H9 (cell line): Measurements from ENCODE around the gene PRH2. TPM values are rescaled to one million over a fixed set of nuclear protein-coding genes. Genes with fewer than 3 reads are reported as not detected.

Experiments
- DNase-seq: peaks from one replicate; pipeline ENCODE4 v3.0.0-alpha.2; 2017
- H2AFZ ChIP-seq: one replicate; pipeline ENCODE4 v1.6.1; 2013; ENCODE audit warnings: mild to moderate bottlenecking, low read length, control low read depth, moderate library complexity
- H2AK5ac ChIP-seq: 2 replicates; pipeline ENCODE4 v1.6.1; 2013; ENCODE audit warnings: low read length, control low read depth, mixed read lengths; ENCODE audit not compliant: insufficient read length
- H2BK120ac ChIP-seq: one replicate; pipeline ENCODE4 v1.6.1; 2013; ENCODE audit warnings: low read depth, mild to moderate bottlenecking, low read length, control low read depth, inconsistent platforms; ENCODE audit not compliant: poor library complexity, severe bottlenecking
- H2BK12ac ChIP-seq: 2 replicates; pipeline ENCODE4 v1.6.1; 2013; ENCODE audit warnings: low read length, control low read depth, mixed read lengths, low read depth; ENCODE audit not compliant: insufficient read length
- H2BK15ac ChIP-seq: 2 replicates; pipeline ENCODE4 v1.6.1; 2013; ENCODE audit warnings: low read depth, low read length, control low read depth
- H2BK20ac ChIP-seq: one replicate; pipeline ENCODE4 v1.6.1; 2013; ENCODE audit warnings: low read depth, mild to moderate bottlenecking, low read length, control low read depth, inconsistent platforms; ENCODE audit not compliant: poor library complexity, severe bottlenecking
- H2BK5ac ChIP-seq: 2 replicates; pipeline ENCODE4 v1.6.1; 2013; ENCODE audit warnings: low read length, control low read depth, mixed read lengths; ENCODE audit not compliant: insufficient read length
- H3K14ac ChIP-seq: 2 replicates; pipeline ENCODE4 v1.6.1; 2013; ENCODE audit warnings: low read length, control low read depth; ENCODE audit not compliant: insufficient read depth
- H3K18ac ChIP-seq: 2 replicates; pipeline ENCODE4 v1.6.1; 2013; ENCODE audit warnings: low read depth, mild to moderate bottlenecking, mixed read lengths, low read length, control low read depth; ENCODE audit not compliant: insufficient read length
- H3K23ac ChIP-seq: 2 replicates; pipeline ENCODE4 v1.6.1; 2013; ENCODE audit warnings: low read length, control low read depth, mixed read lengths, low read depth; ENCODE audit not compliant: insufficient read length
- H3K23me2 ChIP-seq: 2 replicates; pipeline ENCODE4 v1.6.1; 2013; ENCODE audit warnings: low read depth, mild to moderate bottlenecking, mixed read lengths, low read length, control low read depth; ENCODE audit not compliant: insufficient read length, poor library complexity, severe bottlenecking
- H3K27ac ChIP-seq: 2 replicates; pipeline ENCODE4 v1.5.1; 2013; ENCODE audit warnings: low read length, control low read depth, mixed read lengths, low read depth; ENCODE audit not compliant: insufficient read length
- H3K27me3 ChIP-seq: 2 replicates; pipeline ENCODE4 v1.6.1; 2013; ENCODE audit warnings: low read length, control low read depth, inconsistent platforms; ENCODE audit not compliant: insufficient read depth
- H3K4ac ChIP-seq: 2 replicates; pipeline ENCODE4 v1.6.1; 2013; ENCODE audit warnings: low read depth, mild to moderate bottlenecking, control low read depth, inconsistent platforms, low read length, moderate library complexity
- H3K4me1 ChIP-seq: 2 replicates; pipeline ENCODE4 v1.6.1; 2013; ENCODE audit warnings: low read length, control low read depth, inconsistent platforms; ENCODE audit not compliant: insufficient read depth
- H3K4me2 ChIP-seq: 2 replicates; pipeline ENCODE4 v1.6.1; 2013; ENCODE audit warnings: low read length, control low read depth, mixed read lengths; ENCODE audit not compliant: insufficient read length, insufficient read depth
- H3K56ac ChIP-seq: 2 replicates; pipeline ENCODE4 v1.6.1; 2013; ENCODE audit warnings: low read depth, mild to moderate bottlenecking, mixed read lengths, low read length, control low read depth; ENCODE audit not compliant: insufficient read length
- H3K79me1 ChIP-seq: 2 replicates; pipeline ENCODE4 v1.6.1; 2013; ENCODE audit warnings: low read depth, mild to moderate bottlenecking, moderate library complexity, low read length, control low read depth, inconsistent platforms; ENCODE audit not compliant: insufficient read depth, poor library complexity, severe bottlenecking
- H3K79me2 ChIP-seq: 2 replicates; pipeline ENCODE4 v1.6.1; 2013; ENCODE audit warnings: low read length, control low read depth, inconsistent platforms; ENCODE audit not compliant: insufficient read depth
- H3K9ac ChIP-seq: 2 replicates; pipeline ENCODE4 v1.6.1; 2013; ENCODE audit warnings: low read length, control low read depth, mixed read lengths; ENCODE audit not compliant: insufficient read length; ENCODE audit errors: extremely low read depth
- H3K9me3 ChIP-seq: one replicate; pipeline ENCODE4 v1.6.1; 2013; ENCODE audit warnings: low read depth, low read length, inconsistent platforms; ENCODE audit not compliant: control insufficient read depth
- H3T11ph ChIP-seq: one replicate; pipeline ENCODE4 v1.6.1; 2013; ENCODE audit warnings: mild to moderate bottlenecking, low read length, control low read depth, inconsistent platforms
- H4K20me1 ChIP-seq: one replicate; pipeline ENCODE4 v1.6.1; 2013; ENCODE audit not compliant: control insufficient read depth, insufficient read length, insufficient read depth
- H4K5ac ChIP-seq: 2 replicates; pipeline ENCODE4 v1.6.1; 2013; ENCODE audit warnings: low read depth, mild to moderate bottlenecking, mixed read lengths, low read length, control low read depth; ENCODE audit not compliant: insufficient read length
- H4K8ac ChIP-seq: replicated peaks from 2 replicates; pipeline ENCODE4 v1.6.1; 2013; ENCODE audit warnings: low read length, control low read depth, mixed read lengths, low read depth; ENCODE audit not compliant: insufficient read length
- H4K91ac ChIP-seq: 2 replicates; pipeline ENCODE4 v1.6.1; 2013; ENCODE audit warnings: low read depth, mild to moderate bottlenecking, moderate library complexity, mixed read lengths, low read length, control low read depth; ENCODE audit not compliant: insufficient read length
- H3K27ac Mint-ChIP-seq, 3 experiments: 2 replicates in 2 of 3; 3 replicates in 1 of 3; pipeline ENCODE4 v1.8.0; 2020 to 2021; ENCODE audit warnings: mixed read lengths in 3 of 3, mild to moderate bottlenecking in 1 of 3, moderate library complexity in 1 of 3
- H3K27me3 Mint-ChIP-seq: 2 replicates; pipeline ENCODE4 v1.8.0; 2021; ENCODE audit warnings: low read depth, mild to moderate bottlenecking, moderate library complexity, mixed read lengths
- H3K36me3 Mint-ChIP-seq, 3 experiments: 2 replicates in 2 of 3; 3 replicates in 1 of 3; pipeline ENCODE4 v1.8.0; 2020 to 2021; ENCODE audit warnings: low read depth in 3 of 3, mixed read lengths in 3 of 3; ENCODE audit not compliant: insufficient read depth in 1 of 3
- H3K4me1 Mint-ChIP-seq, 2 experiments: 2 replicates each; pipeline ENCODE4 v1.8.0; 2020; ENCODE audit warnings: mixed read lengths in 2 of 2
- H3K4me3 Mint-ChIP-seq, 2 experiments: 2 replicates in 1 of 2; 3 replicates in 1 of 2; pipeline ENCODE4 v1.8.0; 2020 to 2021; ENCODE audit warnings: mild to moderate bottlenecking in 2 of 2, mixed read lengths in 2 of 2, moderate library complexity in 1 of 2
- H3K9me3 Mint-ChIP-seq, 2 experiments: 2 replicates in 1 of 2; 3 replicates in 1 of 2; pipeline ENCODE4 v1.8.0; 2020; ENCODE audit warnings: mild to moderate bottlenecking in 2 of 2, mixed read lengths in 2 of 2, moderate library complexity in 1 of 2
- WGBS: extraction: QIAGEN DNeasy Blood & Tissue Kit; methylation state at CpG from one replicate; pipeline ENCODE4 v1.1.7; 2013; ENCODE audit warnings: missing lambda C conversion rate, low lambda C conversion rate, mixed read lengths; ENCODE audit not compliant: insufficient read length; ENCODE audit errors: extremely low coverage; 5-methylcytosine and 5-hydroxymethylcytosine counted together
- total RNA-seq: library from RNA; stranded (reverse); gene quantifications from 2 replicates; pipeline ENCODE4 v1.2.1, GENCODE V29; 2021
- TF ChIP-seq, protein P1 (sequence below): fragments of 200-600 bp; sonication (generic); conservative IDR thresholded peaks from 3 replicates; pipeline ENCODE4 v1.8.0; 2021; ENCODE audit warnings: antibody characterized with exemption, mild to moderate bottlenecking

The PRH2 gene
- total RNA-seq, 1 experiment from 2014 or later, result not detected

- H3K27ac Mint-ChIP-seq, result peak overlapping the region; percentile 10 to 34 (median 31); a peak in 4 of 7 replicates
- Histone ChIP-seq H3K4me2 (no peak overlapping the region), H3K79me1 (no peaks in the 10 kb centered on the region), H3K9ac (no peak overlapping the region), H2BK12ac (no peak overlapping the region), H2BK120ac (no peak overlapping the region), H3K79me2 (no peaks in the 10 kb centered on the region), H4K5ac (no peak overlapping the region), H3T11ph (no peak overlapping the region), H3K56ac (no peak overlapping the region), H3K4ac (no peak overlapping the region), H4K91ac (no peak overlapping the region), H3K27me3 (no peaks in the 10 kb centered on the region), H2AFZ (no peak overlapping the region), H4K8ac (no peak overlapping the region), H3K4me1 (no peaks in the 10 kb centered on the region), H2BK15ac (no peak overlapping the region), H3K14ac (no peak overlapping the region), H2BK20ac (no peak overlapping the region), H2AK5ac (no peak overlapping the region), H4K20me1 (no peaks in the 10 kb centered on the region), H3K23me2 (no peaks in the 10 kb centered on the region), H3K18ac (no peak overlapping the region), H3K23ac (no peak overlapping the region), H2BK5ac (no peak overlapping the region), H3K9me3 (no peaks in the 10 kb centered on the region), H3K27ac (no peak overlapping the region)
- no peak for DNase-seq
- H3K4me1 Mint-ChIP-seq, result no peaks in the 10 kb centered on the region
- H3K27me3 Mint-ChIP-seq, result no peaks in the 10 kb centered on the region
- TF ChIP-seq, protein P1, sequence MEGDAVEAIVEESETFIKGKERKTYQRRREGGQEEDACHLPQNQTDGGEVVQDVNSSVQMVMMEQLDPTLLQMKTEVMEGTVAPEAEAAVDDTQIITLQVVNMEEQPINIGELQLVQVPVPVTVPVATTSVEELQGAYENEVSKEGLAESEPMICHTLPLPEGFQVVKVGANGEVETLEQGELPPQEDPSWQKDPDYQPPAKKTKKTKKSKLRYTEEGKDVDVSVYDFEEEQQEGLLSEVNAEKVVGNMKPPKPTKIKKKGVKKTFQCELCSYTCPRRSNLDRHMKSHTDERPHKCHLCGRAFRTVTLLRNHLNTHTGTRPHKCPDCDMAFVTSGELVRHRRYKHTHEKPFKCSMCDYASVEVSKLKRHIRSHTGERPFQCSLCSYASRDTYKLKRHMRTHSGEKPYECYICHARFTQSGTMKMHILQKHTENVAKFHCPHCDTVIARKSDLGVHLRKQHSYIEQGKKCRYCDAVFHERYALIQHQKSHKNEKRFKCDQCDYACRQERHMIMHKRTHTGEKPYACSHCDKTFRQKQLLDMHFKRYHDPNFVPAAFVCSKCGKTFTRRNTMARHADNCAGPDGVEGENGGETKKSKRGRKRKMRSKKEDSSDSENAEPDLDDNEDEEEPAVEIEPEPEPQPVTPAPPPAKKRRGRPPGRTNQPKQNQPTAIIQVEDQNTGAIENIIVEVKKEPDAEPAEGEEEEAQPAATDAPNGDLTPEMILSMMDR, result no peak
- peaks cover 0 to 10% (median 6%) of the 10 kb centered on the region in 3 experiments; a peak in 6 of 7 replicates for H3K36me3 Mint-ChIP-seq
- H3K4me3 Mint-ChIP-seq, result no peak overlapping the region
- WGBS, result no CpG with 5 or more reads among the region's 15 CpGs
- no peaks in the 10 kb centered on the region for H3K9me3 Mint-ChIP-seq
These were observed 39.9 kb downstream of the PRH2 start for GRCh38 chr12:10968765-10969456.
